Activated CD4-positive, alpha-beta memory T cell treated with anti-CD3 and anti-CD28 coated beads, Interleukin-2, amount 10 ng/mL, durations not matched to agents 7 days and 5 days (primary cell): ENCODE data around the gene ZNF212. TPM values are rescaled to one million over a fixed set of nuclear protein-coding genes. Genes with fewer than 3 reads are reported as not detected.

ENCODE experiments used
- CTCF ChIA-PET: fragments of 350-600 bp; sonication (Branson Sonifier 250); formaldehyde crosslinking; loops from one replicate; lab custom pipeline; 2021; ENCODE audit warnings: antibody characterized with exemption, inconsistent platforms; lab: Charles Lee
- POLR2A ChIA-PET: fragments of 350-600 bp; sonication (Branson Sonifier 250); formaldehyde crosslinking; loops from one replicate; lab custom pipeline; 2021; ENCODE audit warnings: antibody characterized with exemption; lab: Charles Lee
- DNase-seq: peaks from one replicate; pipeline ENCODE4 v3.0.0-alpha.2; 2020
- H3K27ac Mint-ChIP-seq: one replicate; pipeline ENCODE4 v1.8.0; 2021; ENCODE audit warnings: mild to moderate bottlenecking, mixed read lengths
- H3K27me3 Mint-ChIP-seq: one replicate; pipeline ENCODE4 v1.8.0; 2021; ENCODE audit warnings: mixed read lengths
- H3K36me3 Mint-ChIP-seq: one replicate; pipeline ENCODE4 v1.8.0; 2021; ENCODE audit warnings: low read depth, mixed read lengths
- H3K4me1 Mint-ChIP-seq: one replicate; pipeline ENCODE4 v1.8.0; 2021; ENCODE audit warnings: mixed read lengths
- H3K4me3 Mint-ChIP-seq: one replicate; pipeline ENCODE4 v1.8.0; 2021; ENCODE audit warnings: mild to moderate bottlenecking, mixed read lengths
- H3K9me3 Mint-ChIP-seq: one replicate; pipeline ENCODE4 v1.8.0; 2021; ENCODE audit warnings: mixed read lengths
- total RNA-seq, 2 experiments: library from RNA; stranded (reverse); gene quantifications; one replicate each; pipeline ENCODE4 v1.2.3, GENCODE V29; 2021

ZNF212 gene
- total RNA-seq, 2 experiments from 2014 or later: 13.5 to 14.5 TPM

- CTCF ChIA-PET: no interaction called here
- Mint-ChIP-seq H3K27ac (no peak overlapping the region), H3K9me3 (no peaks in the 10 kb centered on the region), H3K27me3 (no peaks in the 10 kb centered on the region), H3K4me3 (no peak overlapping the region), H3K36me3 (peaks cover 31% of the 10 kb centered on the region), H3K4me1 (peaks cover 31% of the 10 kb centered on the region)
- POLR2A ChIA-PET: no interaction called here
- DNase-seq: no peak
Observed at GRCh38 chr7:149282331-149282655, 42.8 kb downstream of the ZNF212 start.

- ChIA-PET CTCF (interaction anchor here (1.1 to 4.3 kb wide), 3 partner anchors 21 to 136 kb away, joined by 3 to 48 read pairs (median 9); partner anchors contain the start of genes ZNF398 and ZNF783), POLR2A (interaction anchor here (3.0 kb wide), 1 partner anchor 21 kb away, joined by 22 read pairs; the partner anchor contains the start of gene ZNF783)
- peaks cover 41% of the 10 kb centered on the region for H3K4me1 Mint-ChIP-seq
- no peak for DNase-seq
- no peaks in the 10 kb centered on the region for H3K9me3 Mint-ChIP-seq
- H3K36me3 Mint-ChIP-seq: peaks cover 23% of the 10 kb centered on the region
- no peak overlapping the region for H3K4me3 Mint-ChIP-seq
- H3K27ac Mint-ChIP-seq: no peak overlapping the region
- no peaks in the 10 kb centered on the region for H3K27me3 Mint-ChIP-seq
Observed at GRCh38 chr7:149283321-149283720, 43.9 kb downstream of the ZNF212 start.

- no peaks in the 10 kb centered on the region for H3K9me3 Mint-ChIP-seq
- POLR2A ChIA-PET: interaction anchor here (1.0 to 3.0 kb wide), 10 partner anchors 20 to 340 kb away, joined by 4 to 22 read pairs (median 4); partner anchors contain the start of genes ZNF282, ZNF398 and ZNF783
Observed at GRCh38 chr7:149284343-149284742, 44.9 kb downstream of the ZNF212 start.

GRCh38 chr7:149284850-149285585, 45.6 kb downstream of the ZNF212 start:
- peak; percentile 98 for DNase-seq
- POLR2A ChIA-PET: interaction anchor here (0.7 to 3.0 kb wide), 11 partner anchors 20 to 340 kb away, joined by 3 to 22 read pairs (median 4); partner anchors contain the start of genes ZNF282, ZNF398 and ZNF783
- Mint-ChIP-seq H3K27ac (no peak overlapping the region), H3K9me3 (no peaks in the 10 kb centered on the region), H3K36me3 (peaks cover 12% of the 10 kb centered on the region), H3K27me3 (no peaks in the 10 kb centered on the region), H3K4me1 (peaks cover 41% of the 10 kb centered on the region), H3K4me3 (peak overlapping the region; percentile 75)
- CTCF ChIA-PET: interaction anchor here (1.0 to 4.3 kb wide), 11 partner anchors 9 to 340 kb away, joined by 3 to 48 read pairs (median 6); partner anchors contain the start of genes ZNF212, ZNF282, ZNF398 and ZNF425

More at GRCh38 chr7:149284343-149284742, 44.9 kb downstream of the ZNF212 start:
- H3K27ac Mint-ChIP-seq: peak overlapping the region; percentile 35
- CTCF ChIA-PET: interaction anchor here (1.0 to 4.3 kb wide), 10 partner anchors 9 to 340 kb away, joined by 3 to 48 read pairs (median 6); partner anchors contain the start of genes ZNF282, ZNF398, ZNF425 and ZNF783
- H3K4me1 Mint-ChIP-seq: peaks cover 41% of the 10 kb centered on the region
- peak overlapping the region; percentile 75 for H3K4me3 Mint-ChIP-seq
- peak; percentile 50 for DNase-seq
- H3K27me3 Mint-ChIP-seq: no peaks in the 10 kb centered on the region
- H3K36me3 Mint-ChIP-seq: peaks cover 15% of the 10 kb centered on the region

GRCh38 chr7:149285603-149286002, 46.2 kb downstream of the ZNF212 start:
- peaks cover 42% of the 10 kb centered on the region for H3K4me1 Mint-ChIP-seq
- H3K4me3 Mint-ChIP-seq: peak overlapping the region; percentile 70

GRCh38 chr7:149286811-149287400, 47.5 kb downstream of the ZNF212 start:
- no peak for DNase-seq
- ChIA-PET POLR2A (no interaction called here), CTCF (interaction anchor here (4.3 kb wide), 1 partner anchor 25 kb away, joined by 48 read pairs; the partner anchor contains the start of gene ZNF783)
- H3K9me3 Mint-ChIP-seq: no peaks in the 10 kb centered on the region
- H3K36me3 Mint-ChIP-seq: peaks cover 9% of the 10 kb centered on the region
- H3K27ac Mint-ChIP-seq: no peak overlapping the region
- H3K27me3 Mint-ChIP-seq: no peaks in the 10 kb centered on the region
- H3K4me3 Mint-ChIP-seq: peak overlapping the region; percentile 35
- H3K4me1 Mint-ChIP-seq: peaks cover 51% of the 10 kb centered on the region

More at GRCh38 chr7:149285603-149286002, 46.2 kb downstream of the ZNF212 start:
- ChIA-PET CTCF (interaction anchor here (1.0 to 4.3 kb wide), 9 partner anchors 10 to 339 kb away, joined by 4 to 48 read pairs (median 7); partner anchors contain the start of genes ZNF212, ZNF282, ZNF398 and ZNF425), POLR2A (interaction anchor here (1.1 to 3.0 kb wide), 8 partner anchors 21 to 174 kb away, joined by 4 to 22 read pairs (median 4); partner anchors contain the start of genes ZNF282, ZNF398 and ZNF783)
- Mint-ChIP-seq H3K27me3 (no peaks in the 10 kb centered on the region), H3K9me3 (no peaks in the 10 kb centered on the region), H3K36me3 (peaks cover 10% of the 10 kb centered on the region), H3K27ac (peak overlapping the region; percentile 53)
- DNase-seq: no peak

GRCh38 chr7:149287622-149288021, 48.2 kb downstream of the ZNF212 start:
- ChIA-PET POLR2A (no interaction called here), CTCF (interaction anchor here (4.3 kb wide), 1 partner anchor 25 kb away, joined by 48 read pairs; the partner anchor contains the start of gene ZNF783)
- no peak for DNase-seq
- no peaks in the 10 kb centered on the region for H3K27me3 Mint-ChIP-seq
- no peak overlapping the region for H3K27ac Mint-ChIP-seq
- H3K9me3 Mint-ChIP-seq: no peaks in the 10 kb centered on the region
- H3K36me3 Mint-ChIP-seq: peaks cover 5% of the 10 kb centered on the region
- no peak overlapping the region for H3K4me3 Mint-ChIP-seq
- peaks cover 51% of the 10 kb centered on the region for H3K4me1 Mint-ChIP-seq

- ChIA-PET POLR2A (no interaction called here), CTCF (no interaction called here)
- no peak overlapping the region for H3K27ac Mint-ChIP-seq
- DNase-seq: no peak
- no peak overlapping the region for H3K4me3 Mint-ChIP-seq
- no peaks in the 10 kb centered on the region for H3K27me3 Mint-ChIP-seq
- no peaks in the 10 kb centered on the region for H3K36me3 Mint-ChIP-seq
- peaks cover 48% of the 10 kb centered on the region for H3K4me1 Mint-ChIP-seq
- H3K9me3 Mint-ChIP-seq: no peaks in the 10 kb centered on the region
Observed at GRCh38 chr7:149289262-149289661, 49.8 kb downstream of the ZNF212 start.

GRCh38 chr7:149289856-149290255, 50.4 kb downstream of the ZNF212 start:
- ChIA-PET CTCF (no interaction called here), POLR2A (interaction anchor here (0.6 kb wide), 1 partner anchor 164 kb away, joined by 3 read pairs; no protein-coding TSS in a partner anchor)
- Mint-ChIP-seq H3K4me3 (no peak overlapping the region), H3K36me3 (no peaks in the 10 kb centered on the region), H3K9me3 (no peaks in the 10 kb centered on the region), H3K27ac (no peak overlapping the region), H3K27me3 (no peaks in the 10 kb centered on the region), H3K4me1 (peaks cover 42% of the 10 kb centered on the region)
- DNase-seq: no peak

GRCh38 chr7:149291036-149291780, 51.8 kb downstream of the ZNF212 start:
- CTCF ChIA-PET: interaction anchor here (0.6 to 0.8 kb wide), 4 partner anchors 17 to 94 kb away, joined by 3 to 4 read pairs (median 3); partner anchors contain the start of gene ZNF783
- DNase-seq: peak; percentile 34
- no peaks in the 10 kb centered on the region for H3K36me3 Mint-ChIP-seq
- H3K9me3 Mint-ChIP-seq: no peaks in the 10 kb centered on the region
- no peak overlapping the region for H3K4me3 Mint-ChIP-seq
- POLR2A ChIA-PET: interaction anchor here (0.9 to 1.1 kb wide), 4 partner anchors 17 to 132 kb away, joined by 3 to 4 read pairs (median 4); partner anchors contain the start of gene ZNF282
- H3K27me3 Mint-ChIP-seq: no peaks in the 10 kb centered on the region
- peaks cover 31% of the 10 kb centered on the region for H3K4me1 Mint-ChIP-seq
- no peak overlapping the region for H3K27ac Mint-ChIP-seq

GRCh38 chr7:149291781-149292461, 52.5 kb downstream of the ZNF212 start:
- ChIA-PET POLR2A (interaction anchor here (1.0 kb wide), 1 partner anchor 96 kb away, joined by 3 read pairs; the partner anchor contains the start of gene ZNF282), CTCF (interaction anchor here (0.6 kb wide), 1 partner anchor 93 kb away, joined by 3 read pairs; no protein-coding TSS in a partner anchor)
- Mint-ChIP-seq H3K4me1 (peaks cover 24% of the 10 kb centered on the region), H3K4me3 (no peak overlapping the region), H3K27ac (no peak overlapping the region), H3K9me3 (no peaks in the 10 kb centered on the region), H3K36me3 (peaks cover 1% of the 10 kb centered on the region), H3K27me3 (no peaks in the 10 kb centered on the region)
- no peak for DNase-seq
